Measurements from ENCODE around the gene NPFFR2.

The NPFFR2 gene

GRCh38 chr4:72073816-72074215 lies 42.0 kb downstream of the NPFFR2 start:
- H3K27ac ChIP-seq (ENCODE audit: low read depth, low read length, poor library complexity, severe bottlenecking) = no peak overlapping the region
- H3K36me3 ChIP-seq (ENCODE audit: insufficient read depth, low read length) = no peaks in the 10 kb centered on the region
- H4K20me1 ChIP-seq (ENCODE audit: insufficient read depth, low read length) = no peaks in the 10 kb centered on the region
- H3K27me3 ChIP-seq (ENCODE audit: insufficient read depth, low read length) = no peaks in the 10 kb centered on the region
- H3F3A ChIP-seq (ENCODE audit: insufficient read depth, low read length) = no peaks in the 10 kb centered on the region
- no peaks in the 10 kb centered on the region for H3K79me2 ChIP-seq (ENCODE audit: insufficient read depth, low read length)
- no peak overlapping the region for H2AFZ ChIP-seq (ENCODE audit: low read length)
- no peaks in the 10 kb centered on the region for H3K9me2 ChIP-seq (ENCODE audit: low read depth, low read length)
- no peaks in the 10 kb centered on the region for H3K4me1 ChIP-seq (ENCODE audit: insufficient read depth, low read length, severe bottlenecking)
- TF ChIP-seq EZH2 (IDR thresholded peaks at IDR 0.05; ENCODE audit: borderline replicate concordance, low read length) (no peak), CTCF (IDR thresholded peaks at IDR 0.05; ENCODE audit: low read length) (no peak)
- no peak overlapping the region for H3K4me2 ChIP-seq (ENCODE audit: low read length)
- no peak overlapping the region for H3K9ac ChIP-seq (ENCODE audit: low read length)
- no peak overlapping the region for H3K4me3 ChIP-seq (ENCODE audit: low read depth, low read length, poor library complexity, severe bottlenecking)
- H3K9me3 ChIP-seq (ENCODE audit: low read length) = no peaks in the 10 kb centered on the region

- no peak overlapping the region for H3K4me3 ChIP-seq (ENCODE audit: low read depth, low read length, poor library complexity, severe bottlenecking)
- H2AFZ ChIP-seq (ENCODE audit: low read length) = no peak overlapping the region
- no peaks in the 10 kb centered on the region for H4K20me1 ChIP-seq (ENCODE audit: insufficient read depth, low read length)
- H3K36me3 ChIP-seq (ENCODE audit: insufficient read depth, low read length) = no peaks in the 10 kb centered on the region
- H3K9ac ChIP-seq (ENCODE audit: low read length) = no peak overlapping the region
- no peaks in the 10 kb centered on the region for H3F3A ChIP-seq (ENCODE audit: insufficient read depth, low read length)
- no peak for TF ChIP-seq EZH2 (IDR thresholded peaks at IDR 0.05; ENCODE audit: borderline replicate concordance, low read length)
- no peak for TF ChIP-seq CTCF (IDR thresholded peaks at IDR 0.05; ENCODE audit: low read length)
- H3K9me3 ChIP-seq (ENCODE audit: low read length) = no peaks in the 10 kb centered on the region
- no peak overlapping the region for H3K4me2 ChIP-seq (ENCODE audit: low read length)
- H3K27me3 ChIP-seq (ENCODE audit: insufficient read depth, low read length) = no peaks in the 10 kb centered on the region
- H3K79me2 ChIP-seq (ENCODE audit: insufficient read depth, low read length) = no peaks in the 10 kb centered on the region
- H3K27ac ChIP-seq (ENCODE audit: low read depth, low read length, poor library complexity, severe bottlenecking) = no peak overlapping the region
- no peaks in the 10 kb centered on the region for H3K4me1 ChIP-seq (ENCODE audit: insufficient read depth, low read length, severe bottlenecking)
- H3K9me2 ChIP-seq (ENCODE audit: low read depth, low read length) = no peaks in the 10 kb centered on the region
These were observed 44.8 kb downstream of the NPFFR2 start for GRCh38 chr4:72076562-72076961.

GRCh38 chr4:72077346-72077745 lies 45.5 kb downstream of the NPFFR2 start:
- Histone ChIP-seq H3K36me3 (ENCODE audit: insufficient read depth, low read length) (no peaks in the 10 kb centered on the region), H3K4me2 (ENCODE audit: low read length) (no peak overlapping the region), H3K4me1 (ENCODE audit: insufficient read depth, low read length, severe bottlenecking) (no peaks in the 10 kb centered on the region), H4K20me1 (ENCODE audit: insufficient read depth, low read length) (no peaks in the 10 kb centered on the region), H3K9me3 (ENCODE audit: low read length) (no peaks in the 10 kb centered on the region), H2AFZ (ENCODE audit: low read length) (no peak overlapping the region), H3K9ac (ENCODE audit: low read length) (no peak overlapping the region), H3K9me2 (ENCODE audit: low read depth, low read length) (no peaks in the 10 kb centered on the region), H3K27ac (ENCODE audit: low read depth, low read length, poor library complexity, severe bottlenecking) (no peak overlapping the region), H3F3A (ENCODE audit: insufficient read depth, low read length) (no peaks in the 10 kb centered on the region), H3K79me2 (ENCODE audit: insufficient read depth, low read length) (no peaks in the 10 kb centered on the region), H3K27me3 (ENCODE audit: insufficient read depth, low read length) (no peaks in the 10 kb centered on the region), H3K4me3 (ENCODE audit: low read depth, low read length, poor library complexity, severe bottlenecking) (no peak overlapping the region)
- no peak for TF ChIP-seq CTCF (IDR thresholded peaks at IDR 0.05; ENCODE audit: low read length)
- TF ChIP-seq EZH2 (IDR thresholded peaks at IDR 0.05; ENCODE audit: borderline replicate concordance, low read length) = no peak

Measured in OCI-LY1 (cell line).